Panc1 (cell line): Measurements from ENCODE around the gene EVC. TPM values are rescaled to one million over a fixed set of nuclear protein-coding genes. Genes with fewer than 3 reads are reported as not detected.
"Not testable (repeated sequence)": the region's sequence is repeated elsewhere in the genome, so short reads cannot be mapped to it uniquely, and the experiment has no call there.

ENCODE experiments used
- ATAC-seq: fragments of 200-7000 bp; cut with Tn5 transposase; 2 replicates; pipeline ENCODE4 v1.9.1; 2020; ENCODE audit warnings: mild to moderate bottlenecking, moderate library complexity
- BruUV-seq: library from RNA; stranded (reverse); fragments of 400-500 nt; replicated peaks from 2 replicates; lab custom pipeline; 2021; lab: Mats Ljungman, UMichigan
- CTCF ChIA-PET: fragments of 300-600 bp; sonication (Branson Sonifier 250); formaldehyde crosslinking; loops from one replicate; lab custom pipeline; 2022; ENCODE audit warnings: antibody characterized with exemption; lab: Charles Lee
- POLR2A ChIA-PET: fragments of 300-600 bp; sonication (Branson Sonifier 250); formaldehyde crosslinking; loops from one replicate; lab custom pipeline; 2022; ENCODE audit warnings: antibody characterized with exemption; lab: Charles Lee
- DNase-seq: peaks from one replicate; pipeline ENCODE4 v3.0.0-alpha.2; 2010; ENCODE audit warnings: low read depth, low spot score
- H3K27ac ChIP-seq: 2 replicates; pipeline ENCODE4 v1.5.1; 2011; ENCODE audit warnings: mild to moderate bottlenecking, low read length, inconsistent platforms
- H3K27me3 ChIP-seq: fragments of 200-500 bp; sonication (Bioruptor generic); 2 replicates; pipeline ENCODE4 v1.6.0; 2014; ENCODE audit warnings: low read length, inconsistent platforms; ENCODE audit not compliant: control insufficient read depth, insufficient read depth
- H3K36me3 ChIP-seq: fragments of 200-500 bp; sonication (Bioruptor generic); 2 replicates; pipeline ENCODE4 v1.5.1; 2014; ENCODE audit warnings: inconsistent platforms, mild to moderate bottlenecking, low read length, moderate library complexity; ENCODE audit not compliant: control insufficient read depth, insufficient read depth
- H3K4me1 ChIP-seq: 2 replicates; pipeline ENCODE4 v1.5.1; 2011; ENCODE audit warnings: inconsistent platforms, mild to moderate bottlenecking, low read length, moderate library complexity; ENCODE audit not compliant: control insufficient read depth, insufficient read depth
- H3K4me3 ChIP-seq, 2 experiments: 2 replicates each; pipeline ENCODE4 v1.5.1; 2011 to 2012; ENCODE audit warnings: low read depth in 2 of 2, low read length in 2 of 2, mild to moderate bottlenecking in 2 of 2, inconsistent platforms in 1 of 2, moderate library complexity in 1 of 2
- H3K9me3 ChIP-seq: fragments of 200-500 bp; sonication (Bioruptor generic); 2 replicates; pipeline ENCODE4 v1.5.1; 2014; ENCODE audit warnings: low read depth, mild to moderate bottlenecking, inconsistent platforms, low read length, moderate library complexity; ENCODE audit not compliant: control insufficient read depth, insufficient read depth
- CTCF ChIP-seq: fragments of 450-650 bp; IDR thresholded peaks from 2 replicates; pipeline ENCODE4 v1.5.1; 2017; ENCODE audit warnings: mild to moderate bottlenecking
- POLR2AphosphoS5 ChIP-seq: IDR thresholded peaks from 2 replicates; pipeline ENCODE4 v1.6.1; 2012; ENCODE audit warnings: mild to moderate bottlenecking, low read depth, low read length, moderate library complexity
- REST ChIP-seq, 2 experiments: IDR thresholded peaks; 2 replicates each; pipeline ENCODE4 v1.6.1; 2011 to 2012; ENCODE audit warnings: low read depth in 2 of 2, control low read depth in 1 of 2, low read length in 1 of 2, mild to moderate bottlenecking in 1 of 2, moderate library complexity in 1 of 2; ENCODE audit not compliant: insufficient read depth in 1 of 2
- SIN3A ChIP-seq: IDR thresholded peaks from 2 replicates; pipeline ENCODE4 v1.6.1; 2012; ENCODE audit warnings: low read depth, mild to moderate bottlenecking, low read length, moderate library complexity, borderline replicate concordance; ENCODE audit not compliant: insufficient read depth
- TCF7L2 ChIP-seq: IDR thresholded peaks from 2 replicates; pipeline ENCODE4 v1.6.1; 2011; ENCODE audit warnings: mild to moderate bottlenecking, low read depth, low read length, inconsistent platforms
- in situ Hi-C: cut with HindIII; loops from 2 replicates; pipeline ENCODE4 v1.10.0; 2016; ENCODE audit warnings: low sequenced_read_pairs, low pct_unique_long_range_greater_than_20kb
- intact Hi-C: fragments of 100-400 bp; cut with micrococcal nuclease; formaldehyde crosslinking; loops from one replicate; pipeline ENCODE4 v1.10.0; 2022; ENCODE audit not compliant: unreplicated experiment
- total RNA-seq: library from RNA; stranded (reverse); gene quantifications from one replicate; pipeline ENCODE4 v1.2.1, GENCODE V29; 2021; ENCODE audit not compliant: unreplicated experiment

EVC gene
- total RNA-seq, 1 experiment from 2014 or later = 12.1 TPM

GRCh38 chr4:5724377-5724776 is 13.4 kb downstream of the EVC start:
- in situ Hi-C loops (no loop called here), intact Hi-C loops (no loop called here)
- Histone ChIP-seq H3K27me3 (no peaks in the 10 kb centered on the region), H3K4me3 (no peak overlapping the region), H3K27ac (no peak overlapping the region), H3K36me3 (no peaks in the 10 kb centered on the region), H3K4me1 (no peaks in the 10 kb centered on the region), H3K9me3 (no peaks in the 10 kb centered on the region)
- TF ChIP-seq REST (IDR thresholded peaks at IDR 0.05; ENCODE audit: insufficient read depth in 1 of 2, low read depth in 2 of 2, low read length in 1 of 2) (no peak), POLR2AphosphoS5 (no peak), CTCF (no peak), SIN3A (no peak), TCF7L2 (no peak)
- BruUV-seq = no TSS peak
- ChIA-PET CTCF (no interaction called here), POLR2A (no interaction called here)
- no peak for DNase-seq
- ATAC-seq = no peak

GRCh38 chr4:5728412-5728811 is 17.4 kb downstream of the EVC start:
- H3K4me1 ChIP-seq, BruUV-seq, H3K27me3 ChIP-seq, H3K4me3 ChIP-seq, H3K36me3 ChIP-seq, intact Hi-C loops, in situ Hi-C loops, ATAC-seq, H3K9me3 ChIP-seq, DNase-seq, POLR2A ChIA-PET, H3K27ac ChIP-seq, CTCF ChIA-PET: not testable (repeated sequence)

GRCh38 chr4:5730436-5730835 is 19.4 kb downstream of the EVC start:
- DNase-seq = no peak
- no peaks in the 10 kb centered on the region for H3K9me3 ChIP-seq
- no peak overlapping the region for H3K4me3 ChIP-seq
- H3K4me1 ChIP-seq = no peaks in the 10 kb centered on the region
- no peaks in the 10 kb centered on the region for H3K27me3 ChIP-seq
- ChIA-PET POLR2A (no interaction called here), CTCF (no interaction called here)
- in situ Hi-C loops (no loop called here), intact Hi-C loops (no loop called here)
- no peak for ATAC-seq
- H3K27ac ChIP-seq = no peak overlapping the region
- BruUV-seq = no TSS peak
- H3K36me3 ChIP-seq = no peaks in the 10 kb centered on the region
- no peak for TF ChIP-seq REST (IDR thresholded peaks at IDR 0.05; ENCODE audit: insufficient read depth in 1 of 2, low read depth in 2 of 2, low read length in 1 of 2)
- no peak for TF ChIP-seq SIN3A
- no peak for TF ChIP-seq POLR2AphosphoS5
- no peak for TF ChIP-seq TCF7L2
- no peak for TF ChIP-seq CTCF
